ENCODE results near the gene RPS6KL1. TPM values are rescaled to one million over a fixed set of nuclear protein-coding genes. Genes with fewer than 3 reads are reported as not detected.

RPS6KL1 gene
- total RNA-seq, 1 experiment from 2014 or later, result 16.4 TPM

DNA sequence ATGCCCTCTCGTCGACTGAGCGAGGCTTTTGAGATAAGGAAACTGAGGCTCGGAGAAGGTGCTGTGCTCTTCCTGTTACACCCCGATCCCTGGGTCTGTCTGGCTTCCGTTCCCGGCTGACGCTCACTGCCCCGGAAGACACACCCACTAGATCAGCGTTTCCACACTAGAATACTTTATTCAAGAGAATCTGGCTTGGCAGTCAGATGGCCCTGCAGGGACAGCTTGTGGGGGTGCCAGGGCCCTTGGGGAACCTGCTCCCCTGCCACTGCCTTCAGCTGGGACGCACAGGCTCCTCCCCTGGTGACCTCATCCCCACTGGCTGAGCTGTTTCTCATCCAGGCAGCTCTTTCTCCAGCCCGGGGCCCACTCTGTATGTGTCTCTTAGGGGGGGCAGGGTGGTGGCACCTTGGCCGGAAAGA, 18.6 kb upstream of the RPS6KL1 start:
- no peak overlapping the region for H3K4me3 Mint-ChIP-seq (ENCODE audit: low read depth, unreplicated experiment)
- peaks cover 19% of the 10 kb centered on the region for H3K4me1 Mint-ChIP-seq (ENCODE audit: low read depth, unreplicated experiment)
- H3K36me3 Mint-ChIP-seq (ENCODE audit: insufficient read depth, unreplicated experiment), result no peaks in the 10 kb centered on the region
- no peak overlapping the region for H3K27ac Mint-ChIP-seq (ENCODE audit: unreplicated experiment)
- H3K27me3 Mint-ChIP-seq (ENCODE audit: unreplicated experiment), result no peaks in the 10 kb centered on the region
- no peaks in the 10 kb centered on the region for H3K9me3 Mint-ChIP-seq (ENCODE audit: low read depth, unreplicated experiment)
- no TSS peak for BruUV-seq (replicated peaks)
- TF ChIP-seq, protein P1, sequence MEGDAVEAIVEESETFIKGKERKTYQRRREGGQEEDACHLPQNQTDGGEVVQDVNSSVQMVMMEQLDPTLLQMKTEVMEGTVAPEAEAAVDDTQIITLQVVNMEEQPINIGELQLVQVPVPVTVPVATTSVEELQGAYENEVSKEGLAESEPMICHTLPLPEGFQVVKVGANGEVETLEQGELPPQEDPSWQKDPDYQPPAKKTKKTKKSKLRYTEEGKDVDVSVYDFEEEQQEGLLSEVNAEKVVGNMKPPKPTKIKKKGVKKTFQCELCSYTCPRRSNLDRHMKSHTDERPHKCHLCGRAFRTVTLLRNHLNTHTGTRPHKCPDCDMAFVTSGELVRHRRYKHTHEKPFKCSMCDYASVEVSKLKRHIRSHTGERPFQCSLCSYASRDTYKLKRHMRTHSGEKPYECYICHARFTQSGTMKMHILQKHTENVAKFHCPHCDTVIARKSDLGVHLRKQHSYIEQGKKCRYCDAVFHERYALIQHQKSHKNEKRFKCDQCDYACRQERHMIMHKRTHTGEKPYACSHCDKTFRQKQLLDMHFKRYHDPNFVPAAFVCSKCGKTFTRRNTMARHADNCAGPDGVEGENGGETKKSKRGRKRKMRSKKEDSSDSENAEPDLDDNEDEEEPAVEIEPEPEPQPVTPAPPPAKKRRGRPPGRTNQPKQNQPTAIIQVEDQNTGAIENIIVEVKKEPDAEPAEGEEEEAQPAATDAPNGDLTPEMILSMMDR (IDR thresholded peaks at IDR 0.05; ENCODE audit: unreplicated experiment), result no peak
- CTCF ChIA-PET, result no interaction called here
- intact Hi-C loops (cut with micrococcal nuclease; ENCODE audit: unreplicated experiment), result loop anchor here (5.0 kb wide), 1 partner anchor 61 kb away; the partner anchor contains the start of gene EIF2B2
- DNase-seq, result no peak

DNA sequence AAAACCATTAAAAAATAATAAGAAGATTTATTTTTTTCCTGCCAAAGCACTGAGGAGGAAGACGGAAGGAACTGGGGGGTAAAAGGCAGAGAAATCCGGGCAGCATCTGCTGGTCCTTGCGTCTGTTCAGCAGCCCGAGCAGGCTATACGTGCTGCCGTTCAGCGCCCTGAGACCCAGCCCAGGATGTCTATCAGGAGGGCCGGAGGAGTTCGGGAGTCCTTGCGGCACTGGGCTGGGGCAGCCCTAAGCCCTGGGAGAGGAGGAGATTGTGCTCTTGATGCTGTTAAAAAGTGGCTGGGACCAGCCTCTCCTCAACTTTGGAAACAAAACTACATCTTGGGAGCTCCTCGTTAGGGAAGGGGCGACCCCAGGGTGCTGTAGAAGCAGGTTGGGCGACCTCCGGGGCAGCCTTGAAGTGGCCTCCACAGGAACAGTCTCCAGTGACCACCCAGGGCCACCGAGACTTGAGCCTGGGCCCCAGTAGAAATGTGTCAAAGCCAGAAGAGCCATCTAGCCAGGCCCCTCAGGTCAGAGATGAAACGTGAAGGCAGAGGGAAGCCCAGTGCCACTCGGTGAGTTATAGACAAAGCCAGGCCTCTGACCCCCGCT, 18.0 kb upstream of the RPS6KL1 start:
- Mint-ChIP-seq H3K4me3 (ENCODE audit: low read depth, unreplicated experiment) (no peak overlapping the region), H3K36me3 (ENCODE audit: insufficient read depth, unreplicated experiment) (no peaks in the 10 kb centered on the region), H3K4me1 (ENCODE audit: low read depth, unreplicated experiment) (peaks cover 13% of the 10 kb centered on the region), H3K27me3 (ENCODE audit: unreplicated experiment) (no peaks in the 10 kb centered on the region), H3K27ac (ENCODE audit: unreplicated experiment) (no peak overlapping the region), H3K9me3 (ENCODE audit: low read depth, unreplicated experiment) (no peaks in the 10 kb centered on the region)
- CTCF ChIA-PET, result no interaction called here
- intact Hi-C loops (cut with micrococcal nuclease; ENCODE audit: unreplicated experiment), result loop anchor here (5.0 kb wide), 1 partner anchor 61 kb away; the partner anchor contains the start of gene EIF2B2
- no peak for DNase-seq
- TF ChIP-seq, protein P1 (IDR thresholded peaks at IDR 0.05; ENCODE audit: unreplicated experiment), result no peak
- BruUV-seq (replicated peaks), result no TSS peak

GRCh38 chr14:74938531-74939495, 15.8 kb upstream of the RPS6KL1 start:
- H3K36me3 Mint-ChIP-seq (ENCODE audit: insufficient read depth, unreplicated experiment), result no peaks in the 10 kb centered on the region
- DNase-seq, result no peak
- TF ChIP-seq, protein P1 (IDR thresholded peaks at IDR 0.05; ENCODE audit: unreplicated experiment), result no peak
- BruUV-seq (replicated peaks), result no TSS peak
- H3K4me3 Mint-ChIP-seq (ENCODE audit: low read depth, unreplicated experiment), result no peak overlapping the region
- H3K9me3 Mint-ChIP-seq (ENCODE audit: low read depth, unreplicated experiment), result no peaks in the 10 kb centered on the region
- intact Hi-C loops (cut with micrococcal nuclease; ENCODE audit: unreplicated experiment), result no loop called here
- no peaks in the 10 kb centered on the region for H3K27me3 Mint-ChIP-seq (ENCODE audit: unreplicated experiment)
- H3K4me1 Mint-ChIP-seq (ENCODE audit: low read depth, unreplicated experiment), result peaks cover 11% of the 10 kb centered on the region
- CTCF ChIA-PET, result interaction anchor here (1.4 kb wide), 1 partner anchor 9 kb away, joined by 4 read pairs; no protein-coding TSS in a partner anchor
- H3K27ac Mint-ChIP-seq (ENCODE audit: unreplicated experiment), result no peak overlapping the region

DNA sequence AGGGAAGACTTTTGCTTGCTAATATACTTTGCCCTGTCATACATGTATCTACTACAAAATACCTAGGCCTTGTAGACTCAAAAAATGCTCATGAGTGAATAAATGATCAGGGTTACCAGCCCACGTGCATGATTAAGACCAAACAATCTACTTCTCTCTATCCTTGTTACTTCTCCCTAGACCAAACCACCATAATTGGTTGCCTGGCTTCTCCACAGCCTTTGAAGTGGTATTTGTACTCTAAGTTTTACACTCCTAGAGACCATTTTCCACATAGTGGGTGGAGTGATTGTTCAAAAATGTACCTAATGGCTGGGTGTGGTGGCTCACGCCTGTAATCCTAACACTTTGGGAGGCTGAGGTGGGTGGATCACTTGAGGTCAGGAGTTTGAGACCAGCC, 14.1 kb upstream of the RPS6KL1 start:
- CTCF ChIA-PET, result no interaction called here
- H3K36me3 Mint-ChIP-seq (ENCODE audit: insufficient read depth, unreplicated experiment), result no peaks in the 10 kb centered on the region
- intact Hi-C loops (cut with micrococcal nuclease; ENCODE audit: unreplicated experiment), result no loop called here
- no peak for DNase-seq
- H3K27me3 Mint-ChIP-seq (ENCODE audit: unreplicated experiment), result peaks cover 11% of the 10 kb centered on the region
- peaks cover 11% of the 10 kb centered on the region for H3K4me1 Mint-ChIP-seq (ENCODE audit: low read depth, unreplicated experiment)
- TF ChIP-seq, protein P1 (IDR thresholded peaks at IDR 0.05; ENCODE audit: unreplicated experiment), result no peak
- H3K27ac Mint-ChIP-seq (ENCODE audit: unreplicated experiment), result no peak overlapping the region
- H3K4me3 Mint-ChIP-seq (ENCODE audit: low read depth, unreplicated experiment), result no peak overlapping the region
- no TSS peak for BruUV-seq (replicated peaks)
- H3K9me3 Mint-ChIP-seq (ENCODE audit: low read depth, unreplicated experiment), result no peaks in the 10 kb centered on the region

Measured in Calu3 (cell line).